ENCODE data around the gene RASGRP2.

RASGRP2 gene

GRCh38 chr11:64788321-64789215 is 44.6 kb upstream of the RASGRP2 start:
- in situ Hi-C loops (cut with HindIII; ENCODE audit: low pct_ligation_motif_present, low sequenced_read_pairs), result no loop called here
- TF ChIP-seq CTCF (IDR thresholded peaks at IDR 0.05; ENCODE audit: low read depth, low read length, missing control alignments), result no peak

GRCh38 chr11:64787526-64788320 is 43.8 kb upstream of the RASGRP2 start:
- DNase-seq, result peak; percentile 45
- TF ChIP-seq CTCF (IDR thresholded peaks at IDR 0.05; ENCODE audit: low read depth, low read length, missing control alignments), result peak; percentile 94
- no peak overlapping the region for H3K27ac ChIP-seq
- H3K36me3 ChIP-seq (replicated peaks), result peaks cover 7% of the 10 kb centered on the region
- in situ Hi-C loops (cut with HindIII; ENCODE audit: low pct_ligation_motif_present, low sequenced_read_pairs), result no loop called here
- H3K27me3 ChIP-seq (replicated peaks), result no peaks in the 10 kb centered on the region
- no peak overlapping the region for H3K4me3 ChIP-seq (ENCODE audit: low read depth, low read length)

More at GRCh38 chr11:64788321-64789215, 44.6 kb upstream of the RASGRP2 start:
- no peak overlapping the region for H3K27ac ChIP-seq
- H3K4me3 ChIP-seq (ENCODE audit: low read depth, low read length), result no peak overlapping the region
- no peak for DNase-seq
- no peaks in the 10 kb centered on the region for H3K27me3 ChIP-seq (replicated peaks)
- peaks cover 7% of the 10 kb centered on the region for H3K36me3 ChIP-seq (replicated peaks)

- H3K4me3 ChIP-seq (ENCODE audit: low read depth, low read length), result no peak overlapping the region
- no peak for TF ChIP-seq CTCF (IDR thresholded peaks at IDR 0.05; ENCODE audit: low read depth, low read length, missing control alignments)
- no peak for DNase-seq
- peaks cover 7% of the 10 kb centered on the region for H3K36me3 ChIP-seq (replicated peaks)
- in situ Hi-C loops (cut with HindIII; ENCODE audit: low pct_ligation_motif_present, low sequenced_read_pairs), result no loop called here
- no peak overlapping the region for H3K27ac ChIP-seq
- no peaks in the 10 kb centered on the region for H3K27me3 ChIP-seq (replicated peaks)
These were observed 42.4 kb upstream of the RASGRP2 start for GRCh38 chr11:64786308-64786707.

- H3K36me3 ChIP-seq (replicated peaks), result peaks cover 7% of the 10 kb centered on the region
- TF ChIP-seq CTCF (IDR thresholded peaks at IDR 0.05; ENCODE audit: low read depth, low read length, missing control alignments), result no peak
- H3K27ac ChIP-seq, result no peak overlapping the region
- in situ Hi-C loops (cut with HindIII; ENCODE audit: low pct_ligation_motif_present, low sequenced_read_pairs), result no loop called here
- H3K27me3 ChIP-seq (replicated peaks), result no peaks in the 10 kb centered on the region
- no peak for DNase-seq
- H3K4me3 ChIP-seq (ENCODE audit: low read depth, low read length), result no peak overlapping the region
These were observed 41.1 kb upstream of the RASGRP2 start for GRCh38 chr11:64784813-64785581.

GRCh38 chr11:64778473-64779298 is 34.7 kb upstream of the RASGRP2 start, which contains the start of gene SF1:
Gene SF1, minus strand, starts transcription at chr11:64778542. Its CDS starts 150 bp downstream, at chr11:64778392.
- Histone ChIP-seq H3K27me3 (replicated peaks) (no peaks in the 10 kb centered on the region), H3K4me3 (ENCODE audit: low read depth, low read length) (peak within 1 kb of the TSS; percentile 89), H3K27ac (peak within 1 kb of the TSS; percentile 94), H3K36me3 (replicated peaks) (peaks cover 35% of the 10 kb centered on the region)
- peak; percentile 100 for DNase-seq
- in situ Hi-C loops (cut with HindIII; ENCODE audit: low pct_ligation_motif_present, low sequenced_read_pairs), result no loop called here
- TF ChIP-seq CTCF (IDR thresholded peaks at IDR 0.05; ENCODE audit: low read depth, low read length, missing control alignments), result no peak

Data from brain microvascular endothelial cell (primary cell).